SU-DHL-6 (cell line): Measurements from ENCODE around the gene MZT2B.
"Not testable (repeated sequence)": the region's sequence is repeated elsewhere in the genome, so short reads cannot be mapped to it uniquely, and the experiment has no call there.

Experiments used
- H2AFZ ChIP-seq: fragments of 200-600 bp; sonication (generic); 2 replicates; pipeline ENCODE4 v1.6.1; 2014; ENCODE audit warnings: low read depth, mild to moderate bottlenecking, moderate library complexity, mixed read lengths, antibody characterized with exemption, low read length; ENCODE audit not compliant: severe bottlenecking
- H3F3A ChIP-seq: fragments of 200-600 bp; shearing (Covaris generic); 2 replicates; pipeline ENCODE4 v1.6.0; 2016; ENCODE audit warnings: antibody characterized with exemption, mild to moderate bottlenecking; ENCODE audit not compliant: insufficient read depth
- H3K27ac ChIP-seq: fragments of 200-600 bp; sonication (generic); 2 replicates; pipeline ENCODE4 v1.5.1; 2016; ENCODE audit warnings: low read depth, mild to moderate bottlenecking, low read length, moderate library complexity, mixed read lengths
- H3K27me3 ChIP-seq: fragments of 200-600 bp; sonication (generic), shearing (Covaris generic); 2 replicates; pipeline ENCODE4 v1.6.0; 2014; ENCODE audit warnings: mild to moderate bottlenecking, low read length
- H3K36me3 ChIP-seq: fragments of 200-600 bp; sonication (generic); 2 replicates; pipeline ENCODE4 v1.6.1; 2014; ENCODE audit warnings: mild to moderate bottlenecking, low read length, mixed read lengths
- H3K4me2 ChIP-seq: fragments of 300-600, 200-600 bp; shearing (Covaris generic), sonication (generic); 2 replicates; pipeline ENCODE4 v1.6.0; 2014; ENCODE audit warnings: low read length, low read depth, mild to moderate bottlenecking; ENCODE audit not compliant: poor library complexity, severe bottlenecking
- H3K4me3 ChIP-seq: fragments of 200-600 bp; sonication (generic); 2 replicates; pipeline ENCODE4 v1.5.1; 2014; ENCODE audit warnings: antibody characterized with exemption, low read length, mild to moderate bottlenecking, mixed read lengths; ENCODE audit not compliant: insufficient read depth, poor library complexity, severe bottlenecking
- H3K79me2 ChIP-seq: fragments of 200-600 bp; sonication (generic); 2 replicates; pipeline ENCODE4 v1.6.1; 2014; ENCODE audit warnings: mild to moderate bottlenecking, low read length, moderate library complexity; ENCODE audit not compliant: insufficient read depth
- H3K9ac ChIP-seq: fragments of 200-600 bp; sonication (generic); 2 replicates; pipeline ENCODE4 v1.7.0; 2014; ENCODE audit warnings: mild to moderate bottlenecking, low read length
- H3K9me2 ChIP-seq: fragments of 200-600 bp; sonication (generic); replicated peaks from 2 replicates; pipeline ENCODE4 v1.6.1; 2014; ENCODE audit warnings: low read length; ENCODE audit not compliant: insufficient read depth
- H3K9me3 ChIP-seq: fragments of 200-600 bp; sonication (generic); 2 replicates; pipeline ENCODE4 v1.6.1; 2014; ENCODE audit warnings: low read length, mixed read lengths; ENCODE audit not compliant: insufficient read depth
- H4K20me1 ChIP-seq: fragments of 200-600 bp; sonication (generic); 2 replicates; pipeline ENCODE4 v1.6.1; 2014; ENCODE audit warnings: low read depth, mild to moderate bottlenecking, antibody characterized with exemption, low read length, moderate library complexity, mixed read lengths
- CTCF ChIP-seq: fragments of 200-600 bp; sonication (generic); IDR thresholded peaks from one replicate; pipeline ENCODE4 v1.5.1; 2017; ENCODE audit warnings: antibody characterized with exemption, mild to moderate bottlenecking, low read length, moderate library complexity; ENCODE audit not compliant: insufficient read depth, poor library complexity, severe bottlenecking
- EZH2phosphoT487 ChIP-seq: fragments of 200-600 bp; sonication (generic), shearing (Covaris generic); conservative IDR thresholded peaks from 2 replicates; pipeline ENCODE4 v1.6.1; 2018; ENCODE audit warnings: mild to moderate bottlenecking, antibody characterized with exemption, low read length, moderate library complexity, mixed read lengths

MZT2B gene

DNA sequence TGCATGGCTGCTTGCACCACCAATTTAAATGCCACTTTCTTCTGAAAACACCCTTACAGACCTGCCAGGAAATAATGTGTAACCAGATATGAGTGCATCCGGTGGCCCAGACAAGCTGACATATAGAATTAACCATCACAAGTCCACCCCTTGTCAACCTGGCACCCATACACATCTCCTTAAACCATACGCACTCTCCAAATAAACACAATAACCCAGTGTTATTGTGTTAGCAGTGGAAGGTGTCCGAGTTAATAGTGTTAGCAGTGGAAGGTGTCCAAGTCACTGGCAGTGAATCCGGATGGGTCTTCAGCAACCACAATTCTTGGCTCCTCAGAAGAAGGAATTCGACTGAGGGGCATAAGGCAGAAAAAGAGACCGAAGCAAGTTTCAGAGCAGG, 33.5 kb upstream of the MZT2B start:
- H3F3A ChIP-seq, H3K36me3 ChIP-seq, H2AFZ ChIP-seq, H3K27me3 ChIP-seq, H3K27ac ChIP-seq, H3K4me2 ChIP-seq, H3K9ac ChIP-seq, H3K9me3 ChIP-seq, H3K79me2 ChIP-seq, H3K9me2 ChIP-seq, H4K20me1 ChIP-seq, H3K4me3 ChIP-seq: not testable (repeated sequence)

GRCh38 chr2:130150181-130151144, 31.6 kb upstream of the MZT2B start:
- no peak overlapping the region for H3K4me3 ChIP-seq
- no peaks in the 10 kb centered on the region for H3K36me3 ChIP-seq
- no peaks in the 10 kb centered on the region for H3K9me2 ChIP-seq
- no peaks in the 10 kb centered on the region for H3K27me3 ChIP-seq
- H3K79me2 ChIP-seq, result no peaks in the 10 kb centered on the region
- TF ChIP-seq EZH2phosphoT487 (no peak), CTCF (no peak)
- no peaks in the 10 kb centered on the region for H3F3A ChIP-seq
- no peak overlapping the region for H3K4me2 ChIP-seq
- H2AFZ ChIP-seq, result no peak overlapping the region
- no peak overlapping the region for H3K9ac ChIP-seq
- H3K27ac ChIP-seq, result no peak overlapping the region
- H3K9me3 ChIP-seq, result no peaks in the 10 kb centered on the region
- H4K20me1 ChIP-seq, result no peaks in the 10 kb centered on the region

- H3K9me2 ChIP-seq, H3K4me2 ChIP-seq, H3K36me3 ChIP-seq, H3K9ac ChIP-seq, H3K79me2 ChIP-seq, H2AFZ ChIP-seq, H3K9me3 ChIP-seq, H3K4me3 ChIP-seq, H3K27ac ChIP-seq, H4K20me1 ChIP-seq, H3K27me3 ChIP-seq, H3F3A ChIP-seq: not testable (repeated sequence)
Measured at GRCh38 chr2:130151145-130151512, 30.9 kb upstream of the MZT2B start.

DNA sequence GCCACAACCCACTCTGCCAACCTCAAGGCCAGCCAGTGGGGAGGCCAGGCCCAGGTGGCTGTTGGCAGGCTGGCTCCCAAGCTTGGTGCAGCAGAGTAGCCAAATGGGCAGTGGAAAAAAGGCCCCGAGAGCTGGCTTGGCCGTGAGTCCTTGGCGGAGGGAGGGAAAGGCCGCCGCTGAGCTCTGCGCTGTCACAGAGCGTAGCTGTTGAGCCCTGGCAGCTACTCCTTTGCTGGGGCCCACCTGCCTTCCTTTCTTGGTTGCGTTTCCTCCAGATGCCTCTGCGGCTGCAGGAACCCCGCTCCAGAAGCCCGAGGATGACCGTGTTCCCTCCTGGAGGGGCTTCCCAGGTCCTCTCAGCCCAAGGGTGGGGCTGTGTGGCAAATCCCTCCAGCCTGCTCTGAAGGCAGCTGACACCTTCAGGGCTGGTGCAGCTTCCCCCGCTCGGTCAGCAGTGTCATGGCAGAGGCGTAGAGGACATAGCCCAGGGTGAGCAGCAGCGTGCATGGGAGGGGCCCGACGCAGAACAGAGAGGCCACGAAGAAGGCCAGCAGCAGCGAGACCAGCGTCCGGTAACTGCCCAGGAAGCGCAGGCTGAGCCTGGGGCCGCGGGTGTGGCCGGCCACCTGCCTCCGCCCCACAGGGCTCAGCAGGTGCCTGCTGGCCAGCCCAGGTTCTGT, 29.8 kb upstream of the MZT2B start:
- not testable (repeated sequence) for H3K36me3 ChIP-seq

More for the DNA sequence above, 29.8 kb upstream of the MZT2B start:
- H3F3A ChIP-seq, H3K9me3 ChIP-seq, H3K27ac ChIP-seq, H3K27me3 ChIP-seq, H4K20me1 ChIP-seq, H3K79me2 ChIP-seq, H3K9ac ChIP-seq, H3K4me2 ChIP-seq, H3K4me3 ChIP-seq, H2AFZ ChIP-seq, H3K9me2 ChIP-seq: not testable (repeated sequence)
